H1 (cell line): Measurements from ENCODE around the gene GSTO2.

ENCODE experiments used
- CTCF ChIP-seq, 3 experiments: IDR thresholded peaks; 1 replicate in 2 of 3; 2 replicates in 1 of 3; pipeline versions ENCODE4 v1.5.1 to v1.6.1; 2011; ENCODE audit warnings: low read length in 3 of 3, mild to moderate bottlenecking in 3 of 3, inconsistent platforms in 2 of 3, low read depth in 1 of 3, moderate library complexity in 1 of 3; ENCODE audit not compliant: insufficient read depth in 1 of 3; ENCODE audit errors: control extremely low read depth in 1 of 3
- YY1 ChIP-seq: IDR thresholded peaks from 2 replicates; pipeline ENCODE4 v1.6.1; 2011; ENCODE audit warnings: low read depth, mild to moderate bottlenecking, low read length

GRCh38 chr10:104307576-104308438, 38.8 kb downstream of the GSTO2 start:
- TF ChIP-seq YY1 (no peak), CTCF (IDR thresholded peaks at IDR 0.05; ENCODE audit: control extremely low read depth in 1 of 3, insufficient read depth in 1 of 3, low read depth in 1 of 3, low read length in 3 of 3) (no peak)
